ENCODE data around the gene SS18. TPM values are rescaled to one million over a fixed set of nuclear protein-coding genes. Genes with fewer than 3 reads are reported as not detected.

The SS18 gene
- total RNA-seq, 4 donors from 2014 or later: 125 to 188 (median 151) TPM

DNA sequence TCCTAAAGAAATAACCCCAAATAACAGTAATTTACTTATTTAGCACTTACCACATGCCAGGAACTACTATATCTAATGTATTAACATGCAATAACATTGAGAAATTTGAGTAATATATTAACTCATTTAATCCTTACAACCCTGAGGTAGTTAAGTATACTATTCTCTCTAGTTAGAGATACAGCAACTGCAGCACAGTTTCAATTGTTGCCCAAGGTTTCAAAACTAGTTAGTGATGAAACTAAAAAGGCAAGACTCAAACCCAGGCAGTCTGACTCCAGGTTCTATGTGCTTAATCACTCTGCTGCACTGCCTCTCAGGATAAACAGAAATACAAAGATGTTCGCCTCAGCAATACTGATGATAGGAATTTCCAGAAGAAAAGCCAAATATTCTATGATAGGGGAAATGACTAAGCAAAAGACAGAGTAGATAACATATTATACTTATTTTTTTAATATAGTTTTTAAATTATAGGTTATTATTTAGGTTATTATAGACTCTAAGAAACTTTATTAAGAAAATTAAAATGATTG lies 88.0 kb downstream of the SS18 start:
- TF ChIP-seq, protein P1, sequence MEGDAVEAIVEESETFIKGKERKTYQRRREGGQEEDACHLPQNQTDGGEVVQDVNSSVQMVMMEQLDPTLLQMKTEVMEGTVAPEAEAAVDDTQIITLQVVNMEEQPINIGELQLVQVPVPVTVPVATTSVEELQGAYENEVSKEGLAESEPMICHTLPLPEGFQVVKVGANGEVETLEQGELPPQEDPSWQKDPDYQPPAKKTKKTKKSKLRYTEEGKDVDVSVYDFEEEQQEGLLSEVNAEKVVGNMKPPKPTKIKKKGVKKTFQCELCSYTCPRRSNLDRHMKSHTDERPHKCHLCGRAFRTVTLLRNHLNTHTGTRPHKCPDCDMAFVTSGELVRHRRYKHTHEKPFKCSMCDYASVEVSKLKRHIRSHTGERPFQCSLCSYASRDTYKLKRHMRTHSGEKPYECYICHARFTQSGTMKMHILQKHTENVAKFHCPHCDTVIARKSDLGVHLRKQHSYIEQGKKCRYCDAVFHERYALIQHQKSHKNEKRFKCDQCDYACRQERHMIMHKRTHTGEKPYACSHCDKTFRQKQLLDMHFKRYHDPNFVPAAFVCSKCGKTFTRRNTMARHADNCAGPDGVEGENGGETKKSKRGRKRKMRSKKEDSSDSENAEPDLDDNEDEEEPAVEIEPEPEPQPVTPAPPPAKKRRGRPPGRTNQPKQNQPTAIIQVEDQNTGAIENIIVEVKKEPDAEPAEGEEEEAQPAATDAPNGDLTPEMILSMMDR (IDR thresholded peaks at IDR 0.05): no peak
- no peak for TF ChIP-seq POLR2A (IDR thresholded peaks at IDR 0.05)
- intact Hi-C loops (cut with DNase I): no loop called here
- H3K4me1 ChIP-seq: no peaks in the 10 kb centered on the region
- H3K27ac ChIP-seq: no peak overlapping the region
- no peaks in the 10 kb centered on the region for H3K36me3 ChIP-seq
- DNase-seq: no peak
- no peaks in the 10 kb centered on the region for H3K27me3 ChIP-seq
- 83 to 84% methylated on average over 1 of the region's 1 CpG for WGBS, 2 donors
- H3K9me3 ChIP-seq: no peaks in the 10 kb centered on the region
- no peak overlapping the region for H3K4me3 ChIP-seq (replicated peaks in 1 of 3)

DNA sequence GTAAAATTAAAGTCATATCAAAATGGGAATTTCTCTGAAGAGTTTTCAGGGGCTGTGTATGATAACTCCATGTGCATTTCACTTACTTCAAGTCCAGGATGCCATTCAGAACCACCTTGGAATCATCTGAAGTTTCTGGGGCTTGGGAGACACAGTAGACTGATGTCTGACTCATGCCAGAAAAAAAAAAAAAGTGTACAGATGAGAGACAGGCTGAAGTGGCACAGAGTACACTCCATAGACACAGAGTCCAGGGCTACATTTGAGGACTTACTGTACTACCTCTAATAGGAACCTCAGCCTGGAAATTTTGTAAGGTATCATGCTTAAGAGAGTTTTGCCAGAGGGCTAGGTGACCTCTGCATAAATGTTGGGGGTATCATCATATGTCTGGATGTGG lies 92.0 kb downstream of the SS18 start:
- H3K27me3 ChIP-seq: no peaks in the 10 kb centered on the region
- H3K4me3 ChIP-seq (replicated peaks in 1 of 3): no peak overlapping the region
- no peak for TF ChIP-seq POLR2A (IDR thresholded peaks at IDR 0.05)
- TF ChIP-seq, protein P1 (IDR thresholded peaks at IDR 0.05): no peak
- intact Hi-C loops (cut with DNase I): no loop called here
- H3K9me3 ChIP-seq: no peaks in the 10 kb centered on the region
- DNase-seq: no peak
- no peaks in the 10 kb centered on the region for H3K4me1 ChIP-seq
- no peak overlapping the region for H3K27ac ChIP-seq
- no peaks in the 10 kb centered on the region for H3K36me3 ChIP-seq

GRCh38 chr18:25992566-25992965 lies 97.8 kb downstream of the SS18 start:
- DNase-seq: no peak
- no peaks in the 10 kb centered on the region for H3K4me1 ChIP-seq
- intact Hi-C loops (cut with DNase I): no loop called here
- H3K27me3 ChIP-seq: no peaks in the 10 kb centered on the region
- no peak overlapping the region for H3K4me3 ChIP-seq (replicated peaks in 1 of 3)
- H3K9me3 ChIP-seq: no peaks in the 10 kb centered on the region
- no peak overlapping the region for H3K27ac ChIP-seq
- 74 to 91% methylated on average over 2 of the region's 2 CpGs for WGBS, 2 donors
- TF ChIP-seq, protein P1 (IDR thresholded peaks at IDR 0.05): no peak
- H3K36me3 ChIP-seq: no peaks in the 10 kb centered on the region

- Histone ChIP-seq H3K9me3 (no peaks in the 10 kb centered on the region), H3K4me3 (replicated peaks in 1 of 3) (no peak overlapping the region), H3K27ac (no peak overlapping the region), H3K36me3 (no peaks in the 10 kb centered on the region), H3K4me1 (no peaks in the 10 kb centered on the region), H3K27me3 (no peaks in the 10 kb centered on the region)
- intact Hi-C loops (cut with DNase I): no loop called here
- 83 to 92% methylated on average over 8 of the region's 8 CpGs for WGBS, 2 donors
- TF ChIP-seq, protein P1 (IDR thresholded peaks at IDR 0.05): no peak
- DNase-seq: no peak
These were observed 99.9 kb downstream of the SS18 start for GRCh38 chr18:25990473-25990872.

DNA sequence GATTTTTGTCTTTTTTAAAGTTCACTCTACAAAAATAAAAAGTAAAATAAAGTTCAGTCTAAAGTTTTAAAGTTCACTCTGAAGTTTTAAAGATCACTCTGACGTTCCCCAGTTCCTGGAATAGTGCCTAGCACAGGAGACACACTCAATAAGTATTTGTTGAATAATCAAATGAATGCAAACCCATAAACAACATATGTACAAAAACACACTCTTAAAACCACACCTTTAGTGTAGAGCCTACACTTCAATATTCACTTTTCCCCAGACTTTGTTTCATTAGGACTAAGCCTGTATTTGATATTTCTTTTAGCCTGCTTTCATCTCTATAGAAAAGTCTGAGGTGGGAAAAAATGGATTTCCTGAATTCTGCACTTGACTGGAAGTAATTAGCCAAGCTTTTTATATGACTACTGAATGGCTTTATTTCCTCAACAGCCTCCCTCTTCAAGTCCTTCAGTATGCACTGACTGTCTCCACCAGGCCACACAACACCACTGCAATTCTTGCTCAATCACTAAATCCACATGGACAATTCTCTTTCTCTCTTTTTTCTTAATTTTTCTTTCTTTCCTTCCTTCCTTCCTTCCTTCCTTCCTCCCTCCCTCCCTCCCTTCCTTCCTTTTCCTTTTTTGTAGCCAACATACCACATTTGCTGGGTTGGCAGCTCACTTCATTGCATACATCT lies 104.6 kb downstream of the SS18 start:
- Histone ChIP-seq H3K4me3 (replicated peaks in 1 of 3) (no peak overlapping the region), H3K36me3 (no peaks in the 10 kb centered on the region), H3K27ac (no peak overlapping the region), H3K27me3 (no peaks in the 10 kb centered on the region), H3K9me3 (no peaks in the 10 kb centered on the region), H3K4me1 (no peaks in the 10 kb centered on the region)
- intact Hi-C loops (cut with DNase I): no loop called here
- WGBS, 2 donors: 21 to 30% methylated on average over 1 of the region's 1 CpG
- no peak for TF ChIP-seq POLR2A (IDR thresholded peaks at IDR 0.05)
- TF ChIP-seq, protein P1 (IDR thresholded peaks at IDR 0.05): no peak
- DNase-seq: no peak
